ENCODE measurements around the gene TGM6. TPM values are rescaled to one million over a fixed set of nuclear protein-coding genes. Genes with fewer than 3 reads are reported as not detected.

The TGM6 gene
- not detected for total RNA-seq

GRCh38 chr20:2380601-2381000, at the start of gene TGM6:
Gene TGM6, plus strand, starts transcription at chr20:2380901. Its CDS starts 68 bp downstream, at chr20:2380969.
- TF ChIP-seq POLR2A (IDR thresholded peaks at IDR 0.05): no peak
- TF ChIP-seq CTCF (IDR thresholded peaks at IDR 0.05): no peak
- no peak for TF ChIP-seq POLR2AphosphoS5 (IDR thresholded peaks at IDR 0.05)
- no peaks in the 10 kb centered on the region for H3K36me3 ChIP-seq
- H3K4me3 ChIP-seq: no peak within 1 kb of the TSS
- no peaks in the 10 kb centered on the region for H3K9me3 ChIP-seq
- DNase-seq (ENCODE audit: low spot score in 2 of 2): no peak
- H3K27me3 ChIP-seq: no peaks in the 10 kb centered on the region
- H3K27ac ChIP-seq: no peak within 1 kb of the TSS
- H3K4me1 ChIP-seq: no peaks in the 10 kb centered on the region
- intact Hi-C loops (cut with DNase I; ENCODE audit: low total_unique reads): no loop called here

GRCh38 chr20:2331106-2331505, 49.6 kb upstream of the TGM6 start:
- intact Hi-C loops (cut with DNase I; ENCODE audit: low total_unique reads): no loop called here
- Histone ChIP-seq H3K27me3 (peaks cover 0 to 4% of the 10 kb centered on the region in 2 donors), H3K27ac (no peak overlapping the region), H3K4me3 (no peak overlapping the region), H3K9me3 (no peaks in the 10 kb centered on the region), H3K4me1 (no peaks in the 10 kb centered on the region), H3K36me3 (no peaks in the 10 kb centered on the region)
- TF ChIP-seq POLR2A (IDR thresholded peaks at IDR 0.05): no peak
- no peak for TF ChIP-seq POLR2AphosphoS5 (IDR thresholded peaks at IDR 0.05)
- no peak for TF ChIP-seq CTCF (IDR thresholded peaks at IDR 0.05)
- DNase-seq (ENCODE audit: low spot score in 2 of 2): no peak

GRCh38 chr20:2331901-2332565, 48.7 kb upstream of the TGM6 start:
- TF ChIP-seq CTCF (IDR thresholded peaks at IDR 0.05): no peak
- TF ChIP-seq POLR2A (IDR thresholded peaks at IDR 0.05): no peak
- no peak for TF ChIP-seq POLR2AphosphoS5 (IDR thresholded peaks at IDR 0.05)
- intact Hi-C loops (cut with DNase I; ENCODE audit: low total_unique reads): no loop called here
- Histone ChIP-seq H3K9me3 (no peaks in the 10 kb centered on the region), H3K36me3 (no peaks in the 10 kb centered on the region), H3K4me1 (no peaks in the 10 kb centered on the region), H3K27me3 (peaks cover 0 to 4% of the 10 kb centered on the region in 2 donors), H3K4me3 (no peak overlapping the region), H3K27ac (no peak overlapping the region)
- no peak for DNase-seq (ENCODE audit: low spot score in 2 of 2)

- TF ChIP-seq POLR2A (IDR thresholded peaks at IDR 0.05) (no peak), CTCF (IDR thresholded peaks at IDR 0.05) (no peak), POLR2AphosphoS5 (IDR thresholded peaks at IDR 0.05) (no peak)
- H3K4me3 ChIP-seq: no peak overlapping the region
- no peaks in the 10 kb centered on the region for H3K4me1 ChIP-seq
- H3K27ac ChIP-seq: no peak overlapping the region
- no peak for DNase-seq (ENCODE audit: low spot score in 2 of 2)
- no peaks in the 10 kb centered on the region for H3K9me3 ChIP-seq
- intact Hi-C loops (cut with DNase I; ENCODE audit: low total_unique reads): no loop called here
- H3K27me3 ChIP-seq: peaks cover 0 to 4% of the 10 kb centered on the region in 2 donors
- no peaks in the 10 kb centered on the region for H3K36me3 ChIP-seq
These were observed 48.0 kb upstream of the TGM6 start for GRCh38 chr20:2332711-2333110.

GRCh38 chr20:2333821-2334220, 46.9 kb upstream of the TGM6 start:
- no peak overlapping the region for H3K4me3 ChIP-seq
- DNase-seq (ENCODE audit: low spot score in 2 of 2): no peak
- intact Hi-C loops (cut with DNase I; ENCODE audit: low total_unique reads): no loop called here
- no peak overlapping the region for H3K27ac ChIP-seq
- no peak for TF ChIP-seq CTCF (IDR thresholded peaks at IDR 0.05)
- no peak for TF ChIP-seq POLR2A (IDR thresholded peaks at IDR 0.05)
- no peak for TF ChIP-seq POLR2AphosphoS5 (IDR thresholded peaks at IDR 0.05)
- peaks cover 0 to 4% of the 10 kb centered on the region in 2 donors for H3K27me3 ChIP-seq
- H3K9me3 ChIP-seq: no peaks in the 10 kb centered on the region
- H3K36me3 ChIP-seq: no peaks in the 10 kb centered on the region
- no peaks in the 10 kb centered on the region for H3K4me1 ChIP-seq

Data from breast epithelium (tissue), 4 donors.